HK-2 (cell line): ENCODE measurements around the gene SIRT6.
"Not testable (repeated sequence)": the region's sequence is repeated elsewhere in the genome, so short reads cannot be mapped to it uniquely, and the experiment has no call there.

Experiments used
- DNase-seq: peaks from one replicate; pipeline ENCODE4 v3.0.0-alpha.2; 2018; ENCODE audit not compliant: unreplicated experiment

SIRT6 gene

GRCh38 chr19:4199699-4200293 lies 17.4 kb upstream of the SIRT6 start:
- no peak for DNase-seq

GRCh38 chr19:4198467-4199126 lies 16.2 kb upstream of the SIRT6 start:
- DNase-seq: no peak

GRCh38 chr19:4197625-4198466 lies 15.5 kb upstream of the SIRT6 start:
- no peak for DNase-seq

GRCh38 chr19:4197228-4197624 lies 14.9 kb upstream of the SIRT6 start:
- DNase-seq: no peak

DNA sequence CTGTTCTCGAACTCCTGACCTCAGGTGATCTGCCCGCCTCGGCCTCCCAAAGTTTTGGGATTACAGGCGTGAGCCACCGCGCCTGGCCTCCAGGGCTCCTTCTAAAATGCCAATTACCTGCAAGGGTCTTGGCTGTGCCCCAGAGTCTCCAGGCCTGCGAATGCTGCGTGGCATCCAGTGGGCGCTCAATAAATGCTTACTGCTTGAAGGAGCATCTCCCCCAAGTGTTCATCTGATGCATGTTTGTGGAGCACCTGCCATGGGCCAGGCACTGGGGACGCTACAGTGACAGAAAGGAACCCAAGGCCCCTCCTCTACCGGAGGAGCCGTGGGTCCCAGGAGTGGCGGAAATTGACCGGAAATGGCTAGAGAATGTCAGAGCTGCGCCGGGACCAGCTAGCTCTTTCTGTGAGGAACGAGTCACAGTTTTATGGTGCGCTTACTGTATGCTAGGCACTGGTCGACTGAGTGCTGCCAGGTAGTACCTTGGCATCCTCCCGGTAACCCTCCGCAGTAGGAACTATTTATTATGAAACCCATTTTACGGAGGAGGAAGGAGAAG lies 14.3 kb upstream of the SIRT6 start:
- no peak for DNase-seq

DNA sequence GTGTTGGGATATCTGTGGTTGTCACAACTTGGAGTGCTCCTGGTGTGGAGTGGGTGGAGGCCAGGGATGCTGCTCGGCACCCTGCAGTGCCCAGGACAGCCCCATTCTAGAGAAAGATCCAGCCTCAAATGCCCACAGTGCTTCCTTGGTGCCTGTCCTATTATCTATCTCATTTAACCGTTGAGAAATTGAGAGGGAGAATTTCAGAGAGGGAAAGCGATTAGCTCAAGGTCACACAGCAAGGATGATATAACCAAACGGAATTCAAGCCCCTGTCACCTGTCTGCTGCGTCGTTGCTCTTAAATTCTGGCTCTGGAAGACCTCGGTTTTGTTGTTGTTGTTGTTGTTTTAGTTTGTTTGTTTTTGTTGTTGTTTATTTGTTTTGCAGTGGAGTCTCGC lies 13.6 kb upstream of the SIRT6 start:
- no peak for DNase-seq

- no peak for DNase-seq
Measured at GRCh38 chr19:4194353-4194752, 12.0 kb upstream of the SIRT6 start.

DNA sequence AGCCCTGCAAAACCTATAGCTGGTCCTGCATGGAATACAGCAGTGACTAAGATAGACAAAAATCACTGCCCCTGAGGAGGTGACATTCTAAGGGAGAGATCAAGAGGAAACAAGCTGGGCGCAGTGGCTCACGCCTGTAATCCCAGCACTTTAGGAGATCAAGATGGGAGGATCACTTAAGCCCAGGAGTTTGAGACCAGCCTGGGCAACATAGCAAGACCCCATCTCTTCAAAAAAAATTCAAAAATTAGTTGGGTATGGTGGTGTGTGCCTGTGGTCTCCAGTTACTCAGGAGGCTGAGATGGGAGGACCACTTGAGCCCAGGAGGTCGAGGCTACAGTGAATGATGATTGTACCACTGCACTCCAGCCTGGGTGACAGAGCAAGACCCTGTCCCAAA lies 10.2 kb upstream of the SIRT6 start:
- DNase-seq: not testable (repeated sequence)

- DNase-seq: no peak
Measured at GRCh38 chr19:4189641-4190040, 7.3 kb upstream of the SIRT6 start.

DNA sequence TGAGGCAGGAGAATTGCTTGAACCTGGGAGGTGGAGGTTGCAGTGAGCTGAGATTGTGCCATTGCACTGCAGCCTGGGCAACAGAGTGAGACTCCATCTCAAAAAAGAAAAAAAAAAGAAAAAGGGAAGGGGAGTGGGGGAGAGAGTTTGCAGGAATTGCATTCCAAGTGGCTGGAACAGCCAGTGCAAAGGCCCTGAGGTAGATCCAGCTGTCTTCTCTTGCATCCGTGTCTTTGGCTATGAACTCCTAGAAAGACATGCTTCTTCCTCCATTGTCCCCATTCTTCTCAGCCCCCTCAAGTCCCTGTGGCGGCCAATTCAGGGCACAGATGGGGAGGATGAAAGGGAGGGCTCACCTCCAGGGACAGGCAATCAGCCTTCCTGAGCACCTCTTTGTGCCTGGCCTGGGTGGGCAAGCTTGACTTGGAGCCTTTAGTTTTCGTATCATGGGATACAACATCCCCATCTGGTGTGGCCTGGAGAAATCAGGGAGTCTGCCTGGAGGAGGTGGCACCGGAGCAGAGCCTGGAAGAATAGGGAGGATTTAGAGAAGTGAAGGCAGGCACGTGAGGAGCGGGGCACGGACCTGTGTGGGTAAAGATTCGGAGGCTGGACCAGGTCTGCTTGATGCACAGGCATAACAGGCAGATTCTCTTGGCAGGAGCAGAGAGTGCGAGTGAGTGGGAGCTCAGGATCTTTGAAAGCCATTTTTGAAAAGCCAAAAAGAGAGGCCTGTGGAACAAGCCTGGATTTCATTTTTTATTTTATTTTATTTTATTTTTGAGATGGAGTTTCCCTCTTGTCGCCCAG lies 5.2 kb upstream of the SIRT6 start:
- no peak for DNase-seq

- DNase-seq: peak; percentile 87
Measured at GRCh38 chr19:4186087-4186993, 4.0 kb upstream of the SIRT6 start.

DNA sequence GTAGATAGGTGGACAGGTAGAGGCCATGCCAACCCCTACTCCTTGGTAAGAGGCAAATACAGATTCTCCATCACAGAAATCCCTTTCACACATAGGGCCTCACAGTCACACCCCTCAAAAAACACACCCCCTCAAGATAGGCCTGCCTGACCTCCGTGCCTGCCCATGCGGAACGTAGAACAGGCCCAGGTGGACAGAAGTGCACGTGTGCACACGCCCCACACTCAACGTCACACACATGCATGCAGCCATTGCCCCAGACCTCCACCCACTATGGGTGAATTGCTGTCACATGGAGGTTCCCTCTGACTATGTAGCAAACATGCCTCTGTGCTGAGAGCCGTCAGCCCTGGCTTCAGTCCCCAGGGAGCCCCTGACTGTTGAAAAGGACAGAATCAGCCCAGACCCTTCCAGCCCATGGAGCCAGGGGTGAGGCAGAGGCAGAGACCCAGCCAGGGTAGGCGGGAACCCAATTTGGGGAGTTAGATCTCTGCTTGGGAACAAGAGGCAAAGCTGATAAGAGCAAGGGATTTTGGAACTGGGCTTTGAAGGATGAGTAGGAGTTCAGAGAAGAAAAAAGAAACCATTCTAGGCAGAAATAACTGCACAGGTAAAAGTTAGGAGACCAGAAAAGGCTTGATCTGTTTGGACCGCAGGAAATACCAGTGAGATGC lies 3.2 kb upstream of the SIRT6 start:
- no peak for DNase-seq

DNA sequence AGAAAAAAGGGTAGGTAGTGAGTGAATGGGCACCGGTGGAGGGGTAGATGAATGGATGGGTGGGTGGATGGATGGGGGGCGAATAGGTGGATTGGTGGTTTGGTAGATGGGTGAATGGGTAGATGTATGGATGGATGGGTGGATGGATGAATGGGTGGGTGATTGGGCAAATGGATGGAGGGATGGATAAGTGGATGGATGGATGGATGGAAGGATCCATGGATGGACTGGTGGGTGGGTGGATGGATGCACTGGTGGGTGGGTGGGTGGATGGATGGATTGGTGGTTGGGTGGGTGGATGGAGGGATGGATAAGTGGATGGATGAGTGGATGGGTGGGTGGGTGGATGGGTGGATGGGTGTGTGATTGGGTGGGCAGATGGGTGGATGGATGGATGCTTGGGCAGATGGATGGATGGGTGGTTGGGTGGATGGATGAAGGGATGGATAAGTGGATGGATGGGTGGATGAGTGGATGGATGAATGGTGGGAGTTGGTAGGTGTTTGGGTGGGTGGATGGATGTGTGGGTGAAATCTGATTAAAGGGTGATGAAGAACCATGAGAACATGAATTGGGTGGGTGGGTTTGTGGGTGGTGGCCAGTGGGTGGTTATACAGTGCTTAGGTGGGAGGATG lies 2.5 kb upstream of the SIRT6 start:
- DNase-seq: no peak

DNA sequence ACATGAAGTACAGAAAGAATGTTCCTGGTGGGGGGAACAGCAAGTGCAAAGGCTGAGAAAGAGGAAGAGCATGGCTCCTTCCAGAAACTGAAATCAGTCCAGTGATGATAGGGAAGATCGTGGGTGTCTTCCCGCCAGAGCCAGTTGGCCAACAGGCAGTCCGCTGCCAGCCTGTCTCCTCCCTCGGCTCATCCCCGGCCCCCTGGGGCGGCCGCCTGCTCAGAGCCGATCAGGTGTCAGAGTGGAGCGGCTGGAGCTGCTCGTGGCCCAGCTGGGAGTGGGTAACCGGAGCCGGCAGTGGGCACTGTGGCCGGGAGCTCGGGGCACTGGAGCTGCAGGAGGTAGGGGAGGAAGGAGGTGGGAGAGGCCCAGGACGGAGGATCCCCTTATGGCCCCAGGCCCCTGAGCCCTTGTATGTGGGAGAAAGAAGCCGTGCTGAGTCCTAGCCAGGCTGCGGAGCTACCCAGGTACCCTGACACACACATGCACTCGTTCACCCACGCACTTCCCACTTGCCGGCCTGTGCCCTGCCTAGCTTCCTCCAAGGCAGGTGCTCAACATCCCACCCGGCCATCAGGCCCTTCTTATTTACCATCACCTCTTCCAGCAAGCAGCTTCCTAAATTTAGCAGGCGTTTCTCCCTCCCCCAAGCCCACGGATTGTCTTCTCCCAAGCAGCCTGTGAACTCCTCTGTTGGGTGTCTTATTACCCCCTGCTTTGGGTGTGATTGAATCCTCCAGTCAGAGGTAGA lies 1.8 kb upstream of the SIRT6 start:
- DNase-seq: no peak

GRCh38 chr19:4181053-4181508 lies 1.3 kb downstream of the SIRT6 start:
- no peak for DNase-seq

GRCh38 chr19:4178990-4179389 lies 3.4 kb downstream of the SIRT6 start:
- DNase-seq: no peak

DNA sequence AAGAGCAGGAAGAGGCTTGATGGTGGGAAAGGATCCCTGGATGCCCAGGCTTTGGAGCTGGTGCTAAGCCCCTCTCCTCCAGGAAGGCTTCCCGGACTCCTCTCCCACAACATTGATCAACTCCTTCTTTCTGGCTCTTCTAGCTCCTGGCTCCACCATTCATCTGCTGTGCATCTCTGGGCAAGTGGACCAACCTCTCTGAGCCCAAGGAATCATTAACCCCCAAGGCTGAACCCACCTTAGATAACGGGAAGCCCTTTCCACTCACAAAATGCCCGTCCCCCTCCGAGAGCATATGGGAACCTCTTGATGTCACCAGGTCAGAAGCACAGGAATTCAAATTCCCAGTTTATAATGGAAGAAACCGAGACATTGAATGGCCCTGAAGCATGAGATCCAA lies 5.2 kb downstream of the SIRT6 start:
- DNase-seq: no peak

DNA sequence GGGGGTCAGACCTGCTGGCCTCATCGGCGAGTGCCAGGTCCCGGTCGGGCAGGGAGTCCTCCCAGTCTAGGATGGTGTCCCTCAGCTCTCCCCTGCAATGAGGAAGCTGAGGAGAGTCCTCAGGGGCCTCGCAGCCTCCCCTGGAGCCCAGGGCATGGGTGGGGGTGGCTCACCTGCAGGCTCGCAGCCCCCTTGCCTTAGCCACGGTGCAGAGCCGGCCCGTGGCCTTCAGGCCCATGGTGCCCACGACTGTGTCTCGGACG lies 6.8 kb downstream of the SIRT6 start:
- DNase-seq: no peak
